HEK293 (cell line): Measurements from ENCODE around the gene CLN5.

Experiments used
- CTCF ChIA-PET: fragments of 350-600 bp; formaldehyde crosslinking; extraction: SDS; loops from one replicate; lab custom pipeline; 2021; ENCODE audit warnings: antibody characterized with exemption; lab: Yijun Ruan, JAX
- POLR2A ChIA-PET: fragments of 300-600 bp; formaldehyde crosslinking; extraction: SDS; loops from one replicate; lab custom pipeline; 2020; ENCODE audit warnings: antibody characterized with exemption, inconsistent platforms; lab: Yijun Ruan, JAX
- H3K27ac ChIP-seq: fragments of 200-500 bp; sonication (Bioruptor generic); 2 replicates; pipeline ENCODE4 v1.5.1; 2014; ENCODE audit warnings: low read depth, low read length, control low read depth, inconsistent platforms; ENCODE audit errors: extremely low read depth
- H3K36me3 ChIP-seq, 2 experiments: fragments of 200-500 bp in 1 of 2; sonication (Bioruptor generic) in 1 of 2; 1 replicate in 1 of 2; 2 replicates in 1 of 2; pipeline ENCODE4 v1.5.1; 2014 to 2017; ENCODE audit warnings: inconsistent platforms in 2 of 2, low read length in 2 of 2; ENCODE audit not compliant: control insufficient read depth in 2 of 2, insufficient read depth in 1 of 2
- H3K4me1 ChIP-seq: fragments of 200-500 bp; sonication (Bioruptor generic); 2 replicates; pipeline ENCODE4 v1.5.1; 2014; ENCODE audit warnings: mild to moderate bottlenecking, low read length, inconsistent platforms; ENCODE audit not compliant: control insufficient read depth, insufficient read depth
- H3K4me3 ChIP-seq: 2 replicates; pipeline ENCODE4 v1.5.1; 2011; ENCODE audit warnings: low read depth, mild to moderate bottlenecking, control low read depth, low read length, moderate library complexity
- H3K9me3 ChIP-seq: fragments of 200-500 bp; sonication (Bioruptor generic); 2 replicates; pipeline ENCODE4 v1.5.1; 2014; ENCODE audit warnings: low read depth, low read length, inconsistent platforms; ENCODE audit not compliant: control insufficient read depth, insufficient read depth
- ELK4 ChIP-seq: IDR thresholded peaks from 2 replicates; pipeline ENCODE4 v1.6.1; 2011; ENCODE audit warnings: mild to moderate bottlenecking, low read depth, low read length, borderline replicate concordance
- HIC1 ChIP-seq: fragments of 450-650 bp; formaldehyde crosslinking; IDR thresholded peaks from 2 replicates; pipeline ENCODE4 v1.5.1; 2016; ENCODE audit warnings: missing biosample characterization, missing genetic modification characterization
- IKZF3 ChIP-seq: fragments of 450-650 bp; IDR thresholded peaks from 2 replicates; pipeline ENCODE4 v1.5.0; 2018; ENCODE audit warnings: missing biosample characterization, mild to moderate bottlenecking, missing genetic modification characterization, moderate library complexity
- PRDM4 ChIP-seq: fragments of 450-650 bp; formaldehyde crosslinking; IDR thresholded peaks from 2 replicates; pipeline ENCODE4 v1.5.1; 2017; ENCODE audit warnings: missing biosample characterization, missing genetic modification characterization
- ZBTB10 ChIP-seq: fragments of 450-650 bp; formaldehyde crosslinking; IDR thresholded peaks from 2 replicates; pipeline ENCODE4 v1.5.1; 2016; ENCODE audit warnings: missing biosample characterization, missing genetic modification characterization
- ZBTB11 ChIP-seq: fragments of 450-650 bp; formaldehyde crosslinking; conservative IDR thresholded peaks from 2 replicates; pipeline ENCODE4 v1.5.1; 2016; ENCODE audit warnings: low read depth, missing biosample characterization, missing genetic modification characterization
- ZFP37 ChIP-seq: fragments of 450-650 bp; formaldehyde crosslinking; IDR thresholded peaks from 2 replicates; pipeline ENCODE4 v1.5.1; 2016; ENCODE audit warnings: missing biosample characterization, missing genetic modification characterization
- ZNF133 ChIP-seq: fragments of 450-650 bp; formaldehyde crosslinking; IDR thresholded peaks from 2 replicates; pipeline ENCODE4 v1.5.1; 2016; ENCODE audit warnings: missing biosample characterization, missing genetic modification characterization
- ZNF16 ChIP-seq: fragments of 450-650 bp; formaldehyde crosslinking; IDR thresholded peaks from 2 replicates; pipeline ENCODE4 v1.5.1; 2016; ENCODE audit warnings: low read depth, missing biosample characterization, missing genetic modification characterization
- ZNF214 ChIP-seq: fragments of 450-650 bp; formaldehyde crosslinking; IDR thresholded peaks from 2 replicates; pipeline ENCODE4 v1.5.1; 2017; ENCODE audit warnings: missing biosample characterization, mild to moderate bottlenecking, missing genetic modification characterization, borderline replicate concordance
- ZNF223 ChIP-seq: fragments of 450-650 bp; formaldehyde crosslinking; IDR thresholded peaks from 2 replicates; pipeline ENCODE4 v1.5.1; 2016; ENCODE audit warnings: missing biosample characterization, missing genetic modification characterization
- ZNF24 ChIP-seq: fragments of 450-650 bp; formaldehyde crosslinking; IDR thresholded peaks from 2 replicates; pipeline ENCODE4 v1.5.1; 2016; ENCODE audit warnings: missing biosample characterization, missing genetic modification characterization
- ZNF335 ChIP-seq: fragments of 450-650 bp; formaldehyde crosslinking; conservative IDR thresholded peaks from 2 replicates; pipeline ENCODE4 v1.5.1; 2016; ENCODE audit warnings: missing biosample characterization, missing genetic modification characterization
- ZNF341 ChIP-seq: fragments of 450-650 bp; formaldehyde crosslinking; IDR thresholded peaks from 2 replicates; pipeline ENCODE4; 2016; ENCODE audit warnings: low read depth, missing biosample characterization, missing genetic modification characterization
- ZNF404 ChIP-seq: fragments of 450-650 bp; formaldehyde crosslinking; IDR thresholded peaks from 2 replicates; pipeline ENCODE4 v1.5.1; 2017; ENCODE audit warnings: missing biosample characterization, missing genetic modification characterization
- ZNF501 ChIP-seq: fragments of 450-650 bp; formaldehyde crosslinking; IDR thresholded peaks from 2 replicates; pipeline ENCODE4 v1.5.1; 2016; ENCODE audit warnings: missing biosample characterization, missing genetic modification characterization
- ZNF548 ChIP-seq: fragments of 450-650 bp; formaldehyde crosslinking; IDR thresholded peaks from 2 replicates; pipeline ENCODE4 v1.5.1; 2016; ENCODE audit warnings: missing biosample characterization, missing genetic modification characterization
- ZNF561 ChIP-seq: fragments of 450-650 bp; IDR thresholded peaks from 2 replicates; pipeline ENCODE4 v1.5.1; 2018; ENCODE audit warnings: missing biosample characterization, missing genetic modification characterization, borderline replicate concordance
- ZNF670 ChIP-seq: fragments of 450-650 bp; formaldehyde crosslinking; IDR thresholded peaks from 2 replicates; pipeline ENCODE4 v1.5.1; 2016; ENCODE audit warnings: missing biosample characterization, missing genetic modification characterization, low read depth
- ZNF707 ChIP-seq: fragments of 450-650 bp; formaldehyde crosslinking; IDR thresholded peaks from 2 replicates; pipeline ENCODE4 v1.5.1; 2016; ENCODE audit warnings: missing biosample characterization, missing genetic modification characterization
- ZNF768 ChIP-seq: fragments of 450-650 bp; formaldehyde crosslinking; IDR thresholded peaks from 2 replicates; pipeline ENCODE4 v1.5.1; 2018; ENCODE audit warnings: missing biosample characterization, mild to moderate bottlenecking, missing genetic modification characterization

CLN5 gene

GRCh38 chr13:76950101-76950500 lies 41.8 kb upstream of the CLN5 start:
- no peak for TF ChIP-seq ZFP37 (tag by site-specific recombination)
- TF ChIP-seq ELK4, result no peak
- no peak for TF ChIP-seq ZNF335
- no peak for TF ChIP-seq ZNF768 (tag by site-specific recombination)
- TF ChIP-seq ZBTB10 (tag by site-specific recombination), result no peak
- no peak for TF ChIP-seq ZNF214 (tag by site-specific recombination)
- TF ChIP-seq ZNF133, result no peak
- TF ChIP-seq PRDM4, result no peak
- TF ChIP-seq IKZF3 (tag by site-specific recombination), result no peak
- TF ChIP-seq HIC1 (tag by site-specific recombination), result no peak
- TF ChIP-seq ZNF24, result no peak
- no peak for TF ChIP-seq ZNF341 (tag by site-specific recombination)
- no peak for TF ChIP-seq ZNF223
- TF ChIP-seq ZNF548 (tag by site-specific recombination), result no peak
- no peak for TF ChIP-seq ZNF707 (tag by site-specific recombination)
- ChIA-PET CTCF (interaction anchor here (0.7 kb wide), 1 partner anchor 1468 kb away, joined by 3 read pairs; the partner anchor contains the start of gene TBC1D4), POLR2A (no interaction called here)
- Histone ChIP-seq H3K36me3 (no peaks in the 10 kb centered on the region), H3K9me3 (no peaks in the 10 kb centered on the region), H3K4me1 (no peaks in the 10 kb centered on the region), H3K27ac (no peak overlapping the region), H3K4me3 (no peak overlapping the region)

- no peaks in the 10 kb centered on the region for H3K4me1 ChIP-seq
- H3K9me3 ChIP-seq, result no peaks in the 10 kb centered on the region
- ChIA-PET POLR2A (no interaction called here), CTCF (no interaction called here)
- H3K4me3 ChIP-seq, result no peak overlapping the region
- H3K36me3 ChIP-seq, result no peaks in the 10 kb centered on the region
- no peak overlapping the region for H3K27ac ChIP-seq
- TF ChIP-seq ZNF16 (tag by site-specific recombination) (no peak), ZNF561 (tag by site-specific recombination) (no peak), ZNF670 (no peak), ZBTB11 (tag by site-specific recombination) (no peak), ZBTB10 (tag by site-specific recombination) (no peak), ZNF501 (tag by site-specific recombination) (no peak), ZNF404 (tag by site-specific recombination) (no peak)
These were observed 37.9 kb upstream of the CLN5 start for GRCh38 chr13:76953968-76954367.
